IPS DF 19.7 (cell line): ENCODE measurements around the gene HES5.

Source experiments
- DNase-seq: peaks from one replicate; pipeline ENCODE4 v3.0.0-alpha.2; 2013; ENCODE audit warnings: low read depth, low spot score

Gene HES5

GRCh38 chr1:2546515-2547209 lies 16.6 kb upstream of the HES5 start:
- DNase-seq, result no peak

DNA sequence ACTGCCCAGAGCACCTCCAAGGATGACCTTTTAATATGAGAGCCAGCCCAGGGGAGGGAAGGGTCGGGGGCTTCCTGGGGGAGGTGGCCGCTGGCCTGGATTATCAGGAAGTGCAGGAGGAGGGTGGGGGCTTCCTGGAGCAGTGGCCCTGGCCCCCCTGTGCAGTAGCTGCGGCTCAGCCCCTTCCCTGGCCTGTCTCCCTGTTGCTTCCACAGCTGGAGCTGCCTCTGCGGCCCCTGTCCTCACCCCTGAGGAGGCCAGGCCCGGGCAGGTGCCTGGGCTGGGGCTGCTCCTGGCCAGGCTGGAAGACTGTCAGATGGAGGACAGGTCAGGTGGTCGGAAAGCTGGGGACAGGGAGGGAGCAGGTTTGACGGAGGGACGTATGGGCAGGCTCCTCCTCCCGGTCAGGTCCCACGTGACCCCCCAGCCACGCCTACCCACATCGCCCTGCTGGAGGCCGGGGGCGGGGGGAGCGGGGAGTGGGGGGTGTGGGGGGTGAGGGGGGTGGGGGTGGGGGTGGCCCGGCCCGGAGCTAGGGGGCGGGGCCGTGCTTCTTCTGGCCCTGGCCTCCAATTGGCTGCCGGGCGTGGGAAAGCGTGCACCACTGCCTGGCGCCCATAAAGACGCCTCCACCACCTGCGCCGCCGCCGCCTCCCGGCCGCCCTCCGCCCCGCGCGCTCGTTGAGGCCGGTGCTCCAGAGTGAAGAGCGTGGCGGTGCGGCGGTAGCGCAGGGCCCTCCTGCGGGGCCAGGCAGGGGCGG lies 15.9 kb upstream of the HES5 start:
- DNase-seq, result no peak

DNA sequence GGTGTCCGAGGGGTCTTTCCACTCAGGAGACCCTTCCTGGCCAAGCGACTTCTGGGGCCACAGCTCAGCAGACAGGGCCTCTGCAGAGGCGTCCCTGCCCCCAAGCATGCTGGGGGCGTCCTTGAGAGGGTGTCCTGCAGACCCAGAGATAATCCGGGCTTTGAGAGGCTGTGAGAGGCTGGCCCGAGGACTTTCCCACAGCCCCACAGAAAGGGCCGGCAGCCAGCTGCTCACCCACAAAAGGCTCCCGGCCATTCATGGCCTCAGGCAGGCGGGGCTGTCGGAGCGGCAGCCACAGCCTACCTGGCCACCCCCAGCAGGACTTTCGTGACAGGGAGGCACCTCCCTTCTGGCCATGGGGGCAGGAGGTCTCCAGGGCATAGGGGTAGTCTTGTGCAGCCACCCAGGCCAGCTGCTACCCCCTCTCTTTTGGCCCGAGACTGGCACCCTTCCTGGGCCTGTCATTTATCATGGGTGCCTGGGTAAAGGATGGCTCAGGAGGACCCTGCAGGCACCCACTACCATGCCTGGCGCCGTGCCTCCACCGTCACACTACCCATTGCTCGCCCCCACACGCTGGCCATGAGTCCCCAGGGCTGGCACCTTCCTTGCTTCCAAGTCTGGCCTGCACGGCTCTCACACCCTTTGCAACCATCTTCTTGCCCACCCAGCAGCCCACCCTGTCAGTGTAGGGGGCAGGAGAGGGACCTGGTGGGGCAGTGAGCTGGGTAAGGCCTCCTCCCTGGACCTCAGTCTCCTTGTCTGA lies 15.0 kb upstream of the HES5 start:
- no peak for DNase-seq

DNA sequence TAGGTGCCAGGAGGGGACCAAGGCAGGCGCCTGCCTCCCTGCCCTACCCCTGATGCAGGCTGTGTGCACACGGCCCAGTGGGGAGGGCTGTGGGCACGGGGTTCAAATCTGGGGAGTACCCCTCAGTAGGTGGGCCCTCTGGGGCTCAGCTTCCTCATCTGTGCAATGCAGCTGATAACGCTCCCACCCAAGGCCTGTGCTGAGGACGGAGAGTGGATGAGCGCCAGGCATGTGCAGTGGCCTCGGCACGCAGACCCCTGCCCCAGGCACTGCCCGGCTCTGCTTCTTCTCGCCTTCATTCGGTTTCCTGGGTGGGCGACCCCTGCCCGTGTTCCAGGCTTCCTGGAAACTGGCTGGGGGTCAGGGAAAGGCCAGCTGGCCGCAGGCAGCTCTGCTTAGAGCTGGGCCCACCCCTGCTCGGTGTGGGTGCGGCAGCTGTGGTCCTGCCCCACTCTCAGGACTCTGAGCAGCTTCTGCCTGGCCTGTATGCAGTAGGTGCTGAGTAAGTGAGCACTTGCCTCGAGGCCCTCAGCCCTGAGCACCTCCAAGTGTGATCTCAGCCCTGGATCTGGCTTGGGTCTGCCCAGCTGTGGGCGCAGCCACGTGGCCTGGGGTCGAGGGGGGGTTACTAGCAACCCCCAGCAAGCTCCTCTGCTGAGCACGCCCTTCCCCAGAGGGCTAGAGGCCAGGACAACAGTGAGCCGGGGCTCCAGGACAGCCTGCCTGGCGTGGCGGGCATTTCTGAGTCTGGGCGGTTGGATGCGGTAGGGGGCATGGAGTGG lies 14.2 kb upstream of the HES5 start:
- DNase-seq, result no peak

- DNase-seq, result no peak
Observed at GRCh38 chr1:2543543-2544092, 13.6 kb upstream of the HES5 start.

DNA sequence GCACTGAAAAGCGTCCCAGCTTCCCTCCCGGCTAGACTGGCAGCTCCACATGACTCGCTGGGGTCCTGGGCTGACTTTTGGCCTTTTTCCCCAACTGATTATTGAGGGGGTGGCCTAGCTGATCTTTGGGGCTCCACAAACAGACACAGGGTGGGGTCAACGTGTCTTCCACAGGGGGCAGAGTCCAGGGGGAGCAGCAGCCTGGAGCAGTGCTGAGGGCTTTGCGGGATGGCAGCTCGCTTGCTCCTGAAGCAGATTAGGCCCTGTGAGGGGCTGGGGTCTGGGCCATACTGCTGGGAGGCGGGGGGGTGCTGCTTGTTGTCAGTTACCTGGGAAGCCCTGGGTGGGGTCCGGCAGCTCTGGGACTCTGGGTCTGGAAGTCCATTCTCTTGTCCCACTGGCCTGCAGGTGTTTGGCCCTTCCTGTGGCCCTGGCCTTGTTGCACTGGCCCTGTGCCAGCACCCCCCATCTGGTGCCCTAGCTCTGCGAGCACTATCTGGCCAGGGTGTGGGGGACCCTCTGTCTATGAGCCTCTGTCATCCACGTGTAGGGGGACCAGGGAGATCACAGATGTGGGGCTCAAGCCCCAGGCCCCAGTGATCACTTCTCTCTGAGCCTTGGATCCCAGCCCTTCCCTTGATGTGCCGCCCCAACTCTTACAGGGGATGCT lies 12.3 kb upstream of the HES5 start:
- no peak for DNase-seq

DNA sequence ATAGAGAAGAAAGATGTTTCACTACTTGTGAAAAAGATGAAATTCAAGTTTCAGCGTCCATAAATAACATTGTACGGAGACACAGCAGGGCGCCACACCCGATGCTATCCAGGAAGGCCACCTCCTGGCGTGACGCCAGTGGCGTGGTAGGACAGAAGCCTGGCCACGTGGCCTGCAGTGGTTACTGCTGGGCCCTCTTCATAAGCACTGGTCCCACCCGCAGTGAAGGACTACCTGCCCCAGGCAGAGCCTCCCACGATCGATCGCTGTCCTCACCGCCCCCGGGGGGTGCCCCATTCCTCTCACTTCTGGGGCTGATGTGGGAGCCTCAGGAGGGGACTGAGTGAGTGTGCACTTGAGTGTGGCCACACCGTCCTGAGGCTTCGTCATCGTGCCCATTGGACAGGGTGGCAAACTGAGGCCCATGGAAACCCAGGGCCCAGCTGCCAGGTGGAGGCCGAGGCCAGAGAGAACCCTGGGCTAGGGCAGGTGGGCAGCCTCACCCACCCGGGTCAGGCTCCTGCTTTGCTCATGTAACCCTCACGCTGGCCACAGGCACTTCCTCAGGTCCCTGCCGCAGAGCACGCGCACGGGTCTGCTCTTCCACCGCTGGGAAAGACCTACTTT lies 11.7 kb upstream of the HES5 start:
- no peak for DNase-seq

GRCh38 chr1:2540816-2541492 lies 10.9 kb upstream of the HES5 start:
- DNase-seq, result no peak

GRCh38 chr1:2539312-2539907 lies 9.3 kb upstream of the HES5 start:
- no peak for DNase-seq

DNA sequence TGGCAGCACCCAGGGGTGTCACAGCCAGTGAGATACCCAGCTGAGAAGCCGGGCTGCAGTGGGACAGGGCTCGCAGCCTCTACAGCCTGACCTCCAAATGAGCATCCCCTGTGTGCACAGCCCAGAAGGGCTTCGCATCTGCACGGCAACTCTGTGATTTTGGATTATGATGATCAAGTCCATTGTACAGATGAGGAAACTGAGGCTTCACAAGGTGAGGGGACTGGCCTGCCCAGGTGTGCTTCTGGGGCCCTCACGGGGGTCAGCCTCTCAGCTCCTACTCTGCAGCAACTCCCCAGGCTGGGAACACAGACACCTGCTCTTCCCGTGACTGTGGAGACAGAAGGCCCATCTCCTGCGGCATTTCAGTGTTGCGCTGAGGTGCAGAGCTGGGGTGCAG lies 8.8 kb upstream of the HES5 start:
- no peak for DNase-seq

DNA sequence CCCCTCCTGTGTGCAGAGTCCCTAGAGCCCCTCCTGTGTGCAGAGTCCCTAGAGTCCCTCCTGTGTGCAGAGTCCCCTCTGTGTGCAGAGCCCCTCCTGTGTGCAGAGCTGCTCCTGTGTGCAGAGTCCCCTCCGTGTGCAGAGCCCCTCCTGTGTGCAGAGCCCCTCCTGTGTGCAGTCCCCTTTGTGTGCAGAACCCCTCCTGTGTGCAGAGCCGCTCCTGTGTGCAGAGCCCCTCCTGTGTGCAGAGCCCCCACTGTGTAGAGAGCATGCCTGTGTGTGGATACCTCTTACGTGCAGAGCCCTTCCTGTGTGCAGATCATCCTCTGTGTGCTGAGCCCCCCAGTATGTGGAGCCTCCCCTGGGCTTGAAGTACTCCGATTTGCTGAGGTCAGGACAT lies 8.3 kb upstream of the HES5 start:
- DNase-seq, result no peak

DNA sequence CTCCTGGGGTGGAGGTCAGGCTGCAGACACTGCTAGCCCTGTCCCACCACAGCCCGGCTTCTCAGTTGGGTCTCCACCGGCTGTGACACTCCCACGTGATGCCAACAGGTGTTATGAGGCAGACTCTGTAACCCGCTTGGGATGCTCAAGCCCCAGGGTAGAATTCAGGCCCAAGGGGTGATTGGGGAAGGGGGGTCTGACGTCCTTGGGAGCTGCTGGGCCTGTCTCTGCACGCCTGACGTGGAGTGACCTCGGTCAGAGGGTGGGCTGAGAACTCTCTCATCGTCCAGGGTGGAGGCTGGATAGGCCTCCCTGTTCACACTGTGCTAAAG lies 7.7 kb upstream of the HES5 start:
- DNase-seq, result no peak

DNA sequence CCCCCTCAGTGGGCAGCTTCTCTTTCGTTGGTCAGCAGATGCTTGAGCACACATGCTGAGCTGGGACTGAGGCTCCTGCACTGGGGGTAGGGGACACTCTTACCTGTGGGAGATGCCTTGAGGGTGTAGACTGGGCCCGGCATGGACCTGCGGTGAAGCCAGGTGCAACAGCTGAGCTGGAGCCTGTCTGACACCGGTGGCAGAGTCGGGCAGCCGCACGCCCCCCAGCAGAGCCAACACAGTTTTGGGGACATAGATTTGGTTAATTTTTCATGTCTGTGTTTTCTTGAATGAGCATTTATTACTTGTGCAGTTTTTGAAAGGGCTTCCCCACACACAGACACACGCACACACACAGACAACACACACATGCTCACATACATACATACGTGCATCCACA lies 5.9 kb upstream of the HES5 start:
- no peak for DNase-seq

DNA sequence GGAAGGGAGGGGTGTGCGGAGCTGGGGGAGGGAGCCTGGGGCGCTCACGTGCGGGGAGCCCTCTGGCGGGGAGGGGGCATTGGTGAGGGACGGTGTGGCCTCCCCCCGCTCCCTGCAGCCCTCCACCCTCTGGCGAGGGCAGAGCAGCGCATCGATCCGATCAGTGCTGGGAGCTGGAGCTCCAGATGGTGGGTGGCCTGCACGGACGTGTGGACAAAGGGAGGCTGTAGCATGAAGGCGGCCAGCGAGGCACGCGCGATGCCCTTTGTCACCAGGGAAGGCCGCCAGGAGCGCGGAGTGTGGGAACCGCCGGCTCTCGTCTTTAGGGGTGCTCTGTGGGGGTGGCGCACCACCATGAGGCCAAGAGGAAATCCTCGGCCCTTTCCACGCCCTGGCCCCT lies 5.4 kb upstream of the HES5 start:
- no peak for DNase-seq

DNA sequence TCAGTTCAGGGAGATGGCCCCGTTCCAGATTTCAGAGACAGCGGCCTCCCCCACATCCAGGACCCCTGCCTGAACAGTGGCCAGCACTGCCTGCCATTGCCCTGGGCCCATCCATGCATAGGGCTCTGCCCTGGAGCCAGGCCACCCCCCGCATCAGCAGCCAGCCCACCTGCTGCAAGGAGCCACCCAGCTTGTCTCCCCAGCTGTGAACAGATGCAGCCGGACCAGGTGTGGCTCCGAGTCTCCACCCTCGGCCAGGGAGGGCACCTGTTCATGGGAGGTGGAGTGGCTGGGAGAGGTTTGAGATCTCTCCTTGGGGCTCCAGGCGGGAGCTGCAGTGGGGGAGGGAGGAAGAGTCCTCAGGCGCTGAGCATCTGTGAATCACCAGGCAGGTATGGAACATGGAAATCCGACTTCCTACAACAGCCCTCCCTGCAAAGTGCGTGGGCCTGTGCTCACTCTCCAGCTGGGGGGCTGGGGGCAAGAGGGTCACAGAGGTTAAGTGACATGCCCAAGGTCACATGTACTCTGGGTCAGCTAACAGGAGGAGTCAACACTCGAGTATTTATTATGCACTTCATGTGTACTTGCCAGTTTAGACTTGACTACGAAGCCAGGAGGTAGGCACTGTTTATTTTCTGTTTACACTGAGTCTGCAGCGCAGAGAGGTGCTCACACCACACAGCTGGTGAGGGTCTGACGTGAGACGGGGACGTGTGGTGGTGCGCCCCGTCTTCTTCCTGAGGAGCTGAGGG lies 4.8 kb upstream of the HES5 start:
- DNase-seq, result no peak

GRCh38 chr1:2534315-2534686 lies 4.2 kb upstream of the HES5 start:
- no peak for DNase-seq

- no peak for DNase-seq
Observed at GRCh38 chr1:2533365-2533764, 3.3 kb upstream of the HES5 start.

DNA sequence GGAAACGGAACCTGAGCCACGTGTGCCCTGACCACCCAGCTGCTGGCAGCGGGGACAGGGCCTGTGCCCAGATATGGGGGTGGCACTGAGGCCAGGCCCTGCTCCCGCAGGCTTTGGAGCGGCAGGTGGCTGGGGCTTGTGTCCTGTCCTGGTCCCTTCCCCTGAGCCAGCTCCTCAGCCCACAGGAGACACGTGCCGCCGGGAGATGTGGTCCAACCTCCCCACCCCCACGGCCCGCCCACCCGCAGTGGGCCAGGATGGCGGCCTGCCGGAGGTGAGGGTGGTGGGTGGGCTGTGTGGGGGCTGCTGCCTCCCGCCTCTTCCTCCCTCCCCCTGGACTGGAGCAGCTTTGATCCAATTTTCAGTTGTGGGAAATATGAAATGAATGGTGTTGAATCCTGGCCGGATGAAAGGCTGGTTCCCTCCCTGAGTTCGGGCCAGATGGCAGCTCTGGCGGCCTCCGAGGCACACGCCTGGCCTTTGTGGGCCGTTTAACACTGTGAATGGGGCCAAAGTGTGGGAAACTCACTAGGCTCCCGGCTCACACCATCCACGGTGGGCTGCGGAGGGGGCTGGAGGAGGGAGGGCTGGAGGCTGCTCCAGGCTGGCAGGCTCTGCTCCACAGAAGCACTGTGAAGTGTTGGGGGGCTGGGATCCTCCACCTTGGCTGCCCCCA lies 2.6 kb upstream of the HES5 start:
- no peak for DNase-seq
